Kidney (tissue), 14 donors: Measurements from ENCODE around the gene HSD17B12. TPM values are rescaled to one million over a fixed set of nuclear protein-coding genes. Genes with fewer than 3 reads are reported as not detected.

Source experiments
- DNase-seq, 5 donors: peaks; one replicate each; pipeline ENCODE4 v3.0.0-alpha.2; 2013 to 2020
- FAIRE-seq: peaks from 2 replicates; lab custom pipeline; 2012; peaks lifted over from hg19 to GRCh38; lab: Jason Lieb, UNC
- H3K27ac ChIP-seq, 2 donors: one replicate each; pipeline ENCODE4 v1.7.0; 2013; ENCODE audit warnings: low read depth in 2 of 2, low read length in 2 of 2, inconsistent platforms in 1 of 2
- H3K27me3 ChIP-seq: one replicate; pipeline ENCODE4 v1.7.1; 2013; ENCODE audit warnings: low read length, inconsistent platforms; ENCODE audit not compliant: control insufficient read depth, insufficient read depth
- H3K36me3 ChIP-seq, 3 donors: one replicate each; pipeline versions ENCODE4 v1.7.0 to v1.7.1; 2013; ENCODE audit warnings: low read length in 3 of 3, control low read depth in 1 of 3, inconsistent platforms in 1 of 3; ENCODE audit not compliant: insufficient read depth in 3 of 3, control insufficient read depth in 2 of 3
- H3K4me1 ChIP-seq, 3 donors: one replicate each; pipeline versions ENCODE4 v1.7.0 to v1.7.1; 2013; ENCODE audit warnings: low read length in 3 of 3, inconsistent platforms in 1 of 3, low read depth in 1 of 3; ENCODE audit not compliant: control insufficient read depth in 2 of 3, insufficient read depth in 2 of 3
- H3K4me3 ChIP-seq, 3 donors: one replicate each; pipeline versions ENCODE4 v1.7.0 to v1.8.1; 2013; ENCODE audit warnings: low read length in 3 of 3, control low read depth in 1 of 3, inconsistent platforms in 1 of 3
- H3K9ac ChIP-seq, 3 donors: one replicate each; pipeline versions ENCODE4 v1.7.0 to v1.7.1; 2013; ENCODE audit warnings: low read length in 3 of 3, control low read depth in 1 of 3, inconsistent platforms in 1 of 3
- H3K9me3 ChIP-seq, 3 donors: one replicate each; pipeline versions ENCODE4 v1.7.0 to v1.7.1; 2013; ENCODE audit warnings: low read length in 3 of 3, control low read depth in 1 of 3, inconsistent platforms in 1 of 3; ENCODE audit not compliant: control insufficient read depth in 2 of 3, insufficient read depth in 1 of 3
- CTCF ChIP-seq: IDR thresholded peaks from 3 replicates; pipeline ENCODE4 v1.5.1; 2012; ENCODE audit warnings: mild to moderate bottlenecking, moderate library complexity, borderline replicate concordance; ENCODE audit not compliant: insufficient read depth; ENCODE audit errors: extremely low read depth
- intact Hi-C: fragments of 100-400 bp; cut with DNase I; formaldehyde crosslinking; loops from one replicate; pipeline ENCODE4 v1.11.1; 2022
- polyA plus RNA-seq: library from polyadenylated mRNA; stranded (reverse); fragments of 350-450 nt; fragmentation: Illumina TruSeq; extraction: RNeasy Lipid Tissue Mini Kit (QIAGEN cat#74804); gene quantifications from one replicate; pipeline ENCODE4 v1.2.3, GENCODE V29; 2014; ENCODE audit warnings: low read depth, low replicate concordance; ENCODE audit not compliant: insufficient read depth
- total RNA-seq: library from RNA; stranded (reverse); fragmentation: NEBNext Ultra II Directional; extraction: Animal tissue kit (Norgen Biotek cat#: 25700); gene quantifications from one replicate; pipeline ENCODE4 v1.2.1, GENCODE V29; 2021
- donor health status: control.
- donor health status: control.
- donor health status: control.
- donor health status: control.
- donor health status: control.
- donor health status: DM: yes; HTN: yes; CAD: no.
- donor health status: Normal renal cell carcinoma (clear cell type).

The HSD17B12 gene
- total and polyA plus RNA-seq, 2 donors from 2014 or later = 76.9 to 100 TPM

GRCh38 chr11:43638717-43639116, 41.8 kb upstream of the HSD17B12 start:
- intact Hi-C loops = no loop called here
- FAIRE-seq = no peak
- peaks cover 25% of the 10 kb centered on the region for H3K27me3 ChIP-seq

GRCh38 chr11:43639224-43639623, 41.3 kb upstream of the HSD17B12 start:
- FAIRE-seq = no peak
- H3K4me3 ChIP-seq = no peak overlapping the region
- no peaks in the 10 kb centered on the region for H3K9me3 ChIP-seq
- peaks cover 25% of the 10 kb centered on the region for H3K27me3 ChIP-seq
- no peak overlapping the region for H3K9ac ChIP-seq
- intact Hi-C loops = no loop called here
- H3K4me1 ChIP-seq = peaks cover 0 to 3% (median 0%) of the 10 kb centered on the region in 3 donors
- H3K36me3 ChIP-seq = no peaks in the 10 kb centered on the region
- DNase-seq = no peak
- H3K27ac ChIP-seq = no peak overlapping the region
- TF ChIP-seq CTCF = no peak

More at GRCh38 chr11:43638717-43639116, 41.8 kb upstream of the HSD17B12 start:
- H3K27ac ChIP-seq = no peak overlapping the region
- H3K36me3 ChIP-seq = no peaks in the 10 kb centered on the region
- no peak for DNase-seq
- no peak overlapping the region for H3K4me3 ChIP-seq
- TF ChIP-seq CTCF = no peak
- peaks cover 0 to 3% (median 0%) of the 10 kb centered on the region in 3 donors for H3K4me1 ChIP-seq
- H3K9ac ChIP-seq = no peak overlapping the region
- no peaks in the 10 kb centered on the region for H3K9me3 ChIP-seq

GRCh38 chr11:43639920-43640319, 40.6 kb upstream of the HSD17B12 start:
- Histone ChIP-seq H3K9ac (no peak overlapping the region), H3K27me3 (peaks cover 23% of the 10 kb centered on the region), H3K4me3 (no peak overlapping the region), H3K9me3 (no peaks in the 10 kb centered on the region), H3K4me1 (peaks cover 0 to 6% (median 5%) of the 10 kb centered on the region in 3 donors), H3K27ac (no peak overlapping the region), H3K36me3 (no peaks in the 10 kb centered on the region)
- no peak for TF ChIP-seq CTCF
- intact Hi-C loops = no loop called here
- no peak for FAIRE-seq
- no peak for DNase-seq
